WERI-Rb-1 (cell line): ENCODE measurements around the gene COLEC11.

Experiments used
- DNase-seq: peaks from one replicate; pipeline ENCODE4 v3.0.0-alpha.2; 2020
- H3K27ac ChIP-seq: fragments of 250-450 bp; sonication (Bioruptor Pico); 2 replicates; pipeline ENCODE4 v1.5.1; 2020; ENCODE audit warnings: mild to moderate bottlenecking, moderate library complexity
- H3K27me3 ChIP-seq: fragments of 250-450 bp; sonication (Bioruptor Pico); 2 replicates; pipeline ENCODE4 v1.5.1; 2021; ENCODE audit warnings: mild to moderate bottlenecking, low read depth, moderate library complexity; ENCODE audit not compliant: insufficient read depth, severe bottlenecking
- H3K36me3 ChIP-seq: fragments of 250-450 bp; sonication (Bioruptor Pico); 2 replicates; pipeline ENCODE4 v1.5.1; 2020; ENCODE audit warnings: mild to moderate bottlenecking, moderate library complexity
- H3K4me3 ChIP-seq: 2 replicates; pipeline ENCODE4 v1.5.1; 2011; ENCODE audit warnings: low read depth, mild to moderate bottlenecking, control low read depth, low read length
- H3K9me3 ChIP-seq: fragments of 250-450 bp; sonication (Bioruptor Pico); 2 replicates; pipeline ENCODE4 v1.5.1; 2021; ENCODE audit warnings: mild to moderate bottlenecking, moderate library complexity; ENCODE audit not compliant: severe bottlenecking
- CTCF ChIP-seq: IDR thresholded peaks from 2 replicates; pipeline ENCODE4 v1.5.1; 2011; ENCODE audit warnings: low read depth, mild to moderate bottlenecking, control low read depth, inconsistent platforms, low read length

Gene COLEC11

GRCh38 chr2:3665886-3666612 is 71.1 kb downstream of the COLEC11 start:
- no peak for DNase-seq
- Histone ChIP-seq H3K27ac (no peak overlapping the region), H3K4me3 (no peak overlapping the region), H3K27me3 (no peaks in the 10 kb centered on the region), H3K36me3 (no peaks in the 10 kb centered on the region), H3K9me3 (peaks cover 3% of the 10 kb centered on the region)
- TF ChIP-seq CTCF: no peak

- Histone ChIP-seq H3K9me3 (peaks cover 3% of the 10 kb centered on the region), H3K27me3 (no peaks in the 10 kb centered on the region), H3K27ac (no peak overlapping the region), H3K36me3 (no peaks in the 10 kb centered on the region), H3K4me3 (no peak overlapping the region)
- no peak for TF ChIP-seq CTCF
- DNase-seq: peak; percentile 52
These were observed 71.7 kb downstream of the COLEC11 start for GRCh38 chr2:3666613-3666975.

- DNase-seq: peak; percentile 7
- TF ChIP-seq CTCF: no peak
- Histone ChIP-seq H3K27me3 (no peaks in the 10 kb centered on the region), H3K4me3 (no peak overlapping the region), H3K36me3 (no peaks in the 10 kb centered on the region), H3K9me3 (peaks cover 3% of the 10 kb centered on the region), H3K27ac (no peak overlapping the region; the same call in 1 of the 2 replicates)
These were observed 72.3 kb downstream of the COLEC11 start for GRCh38 chr2:3667151-3667631.

GRCh38 chr2:3669656-3670055 is 74.7 kb downstream of the COLEC11 start:
- no peak overlapping the region for H3K27ac ChIP-seq
- H3K9me3 ChIP-seq: peaks cover 3% of the 10 kb centered on the region
- H3K27me3 ChIP-seq: no peaks in the 10 kb centered on the region
- H3K4me3 ChIP-seq: no peak overlapping the region
- H3K36me3 ChIP-seq: no peaks in the 10 kb centered on the region
- DNase-seq: peak; percentile 5
- TF ChIP-seq CTCF: no peak

- peaks cover 3% of the 10 kb centered on the region for H3K9me3 ChIP-seq
- H3K27me3 ChIP-seq: no peaks in the 10 kb centered on the region
- peak; percentile 6 for DNase-seq
- no peak overlapping the region for H3K4me3 ChIP-seq
- H3K27ac ChIP-seq: no peak overlapping the region
- H3K36me3 ChIP-seq: no peaks in the 10 kb centered on the region
- no peak for TF ChIP-seq CTCF
These were observed 75.5 kb downstream of the COLEC11 start for GRCh38 chr2:3670376-3670775.

- H3K9me3 ChIP-seq: peaks cover 3% of the 10 kb centered on the region
- peak; percentile 4 for DNase-seq
- H3K36me3 ChIP-seq: no peaks in the 10 kb centered on the region
- no peak overlapping the region for H3K4me3 ChIP-seq
- no peaks in the 10 kb centered on the region for H3K27me3 ChIP-seq
- TF ChIP-seq CTCF: no peak
- no peak overlapping the region for H3K27ac ChIP-seq
These were observed 76.0 kb downstream of the COLEC11 start for GRCh38 chr2:3670941-3671340.
